Cardiac muscle cell (in vitro differentiated cells and primary cell): ENCODE data around the gene RABEP2. TPM values are rescaled to one million over a fixed set of nuclear protein-coding genes. Genes with fewer than 3 reads are reported as not detected.
"Not testable (repeated sequence)": the region's sequence is repeated elsewhere in the genome, so short reads cannot be mapped to it uniquely, and the experiment has no call there.

Experiments
- DNase-seq, 2 donors: peaks; one replicate each; pipeline versions ENCODE4 v3.0.0 to v3.0.0-alpha.2; 2010 to 2017; ENCODE audit warnings: low read depth in 1 of 2, low spot score in 1 of 2
- H3K27ac ChIP-seq: fragments of 200-600 bp; sonication (generic); 2 replicates; pipeline ENCODE4 v1.5.1; 2016
- H3K27me3 ChIP-seq: fragments of 200-600 bp; sonication (generic); 2 replicates; pipeline ENCODE4 v1.6.0; 2016; ENCODE audit warnings: control low read depth
- H3K36me3 ChIP-seq: fragments of 200-600 bp; sonication (generic); 2 replicates; pipeline ENCODE4 v1.5.1; 2016; ENCODE audit warnings: control low read depth
- H3K4me1 ChIP-seq: fragments of 200-600 bp; sonication (generic); 2 replicates; pipeline ENCODE4 v1.8.1; 2017; ENCODE audit warnings: low read depth, mild to moderate bottlenecking, mixed run types
- H3K4me3 ChIP-seq: fragments of 200-600 bp; sonication (generic); 2 replicates; pipeline ENCODE4 v1.5.1; 2016; ENCODE audit warnings: mild to moderate bottlenecking
- H3K9me3 ChIP-seq: fragments of 200-600 bp; sonication (generic); 2 replicates; pipeline ENCODE4 v1.5.1; 2017; ENCODE audit warnings: low read depth, mild to moderate bottlenecking, control low read depth
- CTCF ChIP-seq: IDR thresholded peaks from 2 replicates; pipeline ENCODE4 v1.5.1; 2012; ENCODE audit warnings: low read depth, mild to moderate bottlenecking, low read length
- polyA plus RNA-seq: library from polyadenylated mRNA; unstranded; fragments of >200 nt; fragmentation: Nextera tagmentation; extraction: Ambion mirVana; gene quantifications from 2 replicates; pipeline ENCODE4 v1.2.1, GENCODE V29; 2016
- total RNA-seq: library from RNA; depleted of rRNA; stranded (reverse); fragments of >200 nt; gene quantifications from 2 replicates; pipeline ENCODE4 v1.2.3, GENCODE V29; 2016

Gene RABEP2
- total and polyA plus RNA-seq, 2 experiments from 2014 or later = 34.4 to 87.3 TPM

GRCh38 chr16:28950648-28951409 lies 25.8 kb upstream of the RABEP2 start, which contains the start of gene NFATC2IP:
NFATC2IP (plus strand) TSS chr16:28950937; CDS start chr16:28951012, 75 bp downstream.
- no peaks in the 10 kb centered on the region for H3K27me3 ChIP-seq
- DNase-seq = peak; percentile 99 to 100
- no peak for TF ChIP-seq CTCF
- peaks cover 29% of the 10 kb centered on the region for H3K36me3 ChIP-seq
- H3K27ac ChIP-seq = peak within 1 kb of the TSS; percentile 61
- no peaks in the 10 kb centered on the region for H3K9me3 ChIP-seq
- H3K4me3 ChIP-seq = peak within 1 kb of the TSS; percentile 80
- peaks cover 6% of the 10 kb centered on the region for H3K4me1 ChIP-seq

- no peak overlapping the region for H3K27ac ChIP-seq
- H3K27me3 ChIP-seq = no peaks in the 10 kb centered on the region
- no peaks in the 10 kb centered on the region for H3K36me3 ChIP-seq
- TF ChIP-seq CTCF = no peak
- no peaks in the 10 kb centered on the region for H3K9me3 ChIP-seq
- H3K4me3 ChIP-seq = no peak overlapping the region
- peaks cover 1% of the 10 kb centered on the region for H3K4me1 ChIP-seq
- no peak for DNase-seq
Measured at GRCh38 chr16:28946681-28947080, 21.6 kb upstream of the RABEP2 start.

GRCh38 chr16:28943281-28943680 lies 18.2 kb upstream of the RABEP2 start:
- no peak overlapping the region for H3K4me3 ChIP-seq
- H3K27ac ChIP-seq = no peak overlapping the region
- H3K27me3 ChIP-seq = no peaks in the 10 kb centered on the region
- H3K9me3 ChIP-seq = no peaks in the 10 kb centered on the region
- H3K36me3 ChIP-seq = no peaks in the 10 kb centered on the region
- no peaks in the 10 kb centered on the region for H3K4me1 ChIP-seq
- TF ChIP-seq CTCF = no peak
- no peak for DNase-seq

- not testable (repeated sequence) for H3K27ac ChIP-seq, H3K27me3 ChIP-seq, H3K9me3 ChIP-seq, H3K36me3 ChIP-seq, H3K4me1 ChIP-seq, H3K4me3 ChIP-seq, DNase-seq
Measured at GRCh38 chr16:28939825-28940224, 14.8 kb upstream of the RABEP2 start.

- no peaks in the 10 kb centered on the region for H3K4me1 ChIP-seq
- no peaks in the 10 kb centered on the region for H3K36me3 ChIP-seq
- no peak for TF ChIP-seq CTCF
- no peaks in the 10 kb centered on the region for H3K27me3 ChIP-seq
- no peak for DNase-seq
- no peak overlapping the region for H3K27ac ChIP-seq
- no peak overlapping the region for H3K4me3 ChIP-seq
- H3K9me3 ChIP-seq = no peaks in the 10 kb centered on the region
Measured at GRCh38 chr16:28938721-28939120, 13.7 kb upstream of the RABEP2 start.

- no peak for DNase-seq
- H3K36me3 ChIP-seq = no peaks in the 10 kb centered on the region
Measured at GRCh38 chr16:28937222-28937876, 12.3 kb upstream of the RABEP2 start.

More at GRCh38 chr16:28937222-28937876, 12.3 kb upstream of the RABEP2 start:
- no peak for TF ChIP-seq CTCF
- Histone ChIP-seq H3K9me3 (no peaks in the 10 kb centered on the region), H3K27me3 (no peaks in the 10 kb centered on the region), H3K4me3 (no peak overlapping the region), H3K27ac (no peak overlapping the region), H3K4me1 (no peaks in the 10 kb centered on the region)
